WTC11 (cell line): ENCODE results near the gene ARID4B. TPM values are rescaled to one million over a fixed set of nuclear protein-coding genes. Genes with fewer than 3 reads are reported as not detected.
"Not testable (repeated sequence)": the region's sequence is repeated elsewhere in the genome, so short reads cannot be mapped to it uniquely, and the experiment has no call there.

ENCODE experiments used
- ATAC-seq: fragments of 200-7000 bp; cut with Tn5 transposase; 2 replicates; pipeline ENCODE4 v1.10.0; 2021; ENCODE audit warnings: mild to moderate bottlenecking, moderate library complexity
- CTCF ChIA-PET: fragments of 300-600 bp; sonication (Branson Sonifier 250); formaldehyde crosslinking; loops from one replicate; lab custom pipeline; 2021; ENCODE audit warnings: antibody characterized with exemption; lab: Charles Lee
- POLR2A ChIA-PET: fragments of 350-600 bp; sonication (Branson Sonifier 250); formaldehyde crosslinking; loops from one replicate; lab custom pipeline; 2021; ENCODE audit warnings: antibody characterized with exemption; lab: Charles Lee
- DNase-seq: peaks from one replicate; pipeline ENCODE4 v3.0.0; 2021; ENCODE audit warnings: low spot score
- H3K27ac Mint-ChIP-seq: 2 replicates; pipeline ENCODE4 v1.8.0; 2021; ENCODE audit warnings: mixed read lengths
- H3K27me3 Mint-ChIP-seq: 2 replicates; pipeline ENCODE4 v1.8.0; 2021; ENCODE audit warnings: low read depth, mild to moderate bottlenecking, moderate library complexity, mixed read lengths
- H3K36me3 Mint-ChIP-seq: 2 replicates; pipeline ENCODE4 v1.8.0; 2021; ENCODE audit warnings: mixed read lengths
- H3K4me1 Mint-ChIP-seq: 2 replicates; pipeline ENCODE4 v1.8.0; 2022; ENCODE audit warnings: mixed read lengths
- H3K4me3 Mint-ChIP-seq: 2 replicates; pipeline ENCODE4 v1.8.0; 2021; ENCODE audit warnings: mild to moderate bottlenecking, moderate library complexity, mixed read lengths
- H3K9me3 Mint-ChIP-seq: 2 replicates; pipeline ENCODE4 v1.8.0; 2021; ENCODE audit warnings: mixed read lengths
- AR ChIP-seq: fragments of 250-450 bp; sonication (Bioruptor Pico); IDR thresholded peaks from 2 replicates; pipeline ENCODE4 v1.9.0; 2021; ENCODE audit warnings: mild to moderate bottlenecking
- ATF1 ChIP-seq: sonication (generic); formaldehyde crosslinking; IDR thresholded peaks from 2 replicates; pipeline ENCODE4 v1.8.1; 2023; ENCODE audit warnings: mild to moderate bottlenecking, moderate library complexity, missing genetic modification reagents
- ATF6 ChIP-seq: sonication (generic); formaldehyde crosslinking; IDR thresholded peaks from 2 replicates; pipeline ENCODE4 v1.8.1; 2023; ENCODE audit warnings: mild to moderate bottlenecking, missing genetic modification reagents
- ERG ChIP-seq: fragments of 250-450 bp; sonication (Bioruptor Pico); IDR thresholded peaks from 2 replicates; pipeline ENCODE4 v1.8.0; 2021; ENCODE audit warnings: mild to moderate bottlenecking
- ETV6 ChIP-seq: sonication (generic); formaldehyde crosslinking; IDR thresholded peaks from 2 replicates; pipeline ENCODE4 v1.8.1; 2022; ENCODE audit warnings: mild to moderate bottlenecking, missing genetic modification reagents
- FOXP1 ChIP-seq: sonication (generic); formaldehyde crosslinking; IDR thresholded peaks from 2 replicates; pipeline ENCODE4 v1.8.0; 2022; ENCODE audit warnings: missing genetic modification reagents, mild to moderate bottlenecking, moderate library complexity, borderline replicate concordance
- JAZF1 ChIP-seq: fragments of 250-450 bp; sonication (Bioruptor Pico); IDR thresholded peaks from 2 replicates; pipeline ENCODE4 v1.9.0; 2021; ENCODE audit warnings: moderate library complexity, mild to moderate bottlenecking, inconsistent platforms
- NR2C2 ChIP-seq: sonication (generic); formaldehyde crosslinking; IDR thresholded peaks from 2 replicates; pipeline ENCODE4 v1.8.0; 2022; ENCODE audit warnings: mild to moderate bottlenecking, missing genetic modification reagents
- NR3C1 ChIP-seq: sonication (generic); formaldehyde crosslinking; conservative IDR thresholded peaks from 2 replicates; pipeline ENCODE4 v1.8.1; 2023; ENCODE audit warnings: low read depth, mild to moderate bottlenecking, missing genetic modification reagents
- OVOL2 ChIP-seq: fragments of 250-450 bp; sonication (Bioruptor Pico); IDR thresholded peaks from 2 replicates; pipeline ENCODE4 v1.9.0; 2021; ENCODE audit warnings: mild to moderate bottlenecking, borderline replicate concordance
- USF1 ChIP-seq: sonication (generic); formaldehyde crosslinking; IDR thresholded peaks from 2 replicates; pipeline ENCODE4 v1.8.0; 2022; ENCODE audit warnings: mild to moderate bottlenecking, missing genetic modification reagents
- ZNF138 ChIP-seq: sonication (generic); formaldehyde crosslinking; conservative IDR thresholded peaks from 2 replicates; pipeline ENCODE4 v1.8.1; 2022; ENCODE audit warnings: mild to moderate bottlenecking, moderate library complexity, missing genetic modification reagents
- ZNF425 ChIP-seq: fragments of 250-450 bp; sonication (Bioruptor Pico); conservative IDR thresholded peaks from 2 replicates; pipeline ENCODE4 v1.9.0; 2021; ENCODE audit warnings: mild to moderate bottlenecking
- total RNA-seq: library from RNA; stranded (reverse); gene quantifications from 3 replicates; pipeline ENCODE4 v1.2.3, GENCODE V29; 2021

ARID4B gene
- total RNA-seq, 1 experiment from 2014 or later = 35.7 TPM

- TF ChIP-seq USF1 (CRISPR knock-in tag) = no peak
- TF ChIP-seq NR2C2 (CRISPR knock-in tag) = no peak
- no peak for TF ChIP-seq AR
- TF ChIP-seq ZNF138 (CRISPR knock-in tag) = no peak
- no peak for TF ChIP-seq OVOL2 (CRISPR knock-in tag)
- TF ChIP-seq ATF6 (CRISPR knock-in tag) = no peak
- TF ChIP-seq NR3C1 (CRISPR knock-in tag) = no peak
- TF ChIP-seq JAZF1 (CRISPR knock-in tag) = no peak
Observed at GRCh38 chr1:235287208-235287882, 40.6 kb downstream of the ARID4B start (continued).

GRCh38 chr1:235286667-235287066 lies 41.3 kb downstream of the ARID4B start:
- ChIA-PET POLR2A (no interaction called here), CTCF (no interaction called here)
- TF ChIP-seq ERG (CRISPR knock-in tag) (no peak), ZNF425 (no peak), ETV6 (CRISPR knock-in tag) (no peak)
- no peak for DNase-seq
- no peaks in the 10 kb centered on the region for H3K36me3 Mint-ChIP-seq
- no peak for ATAC-seq
- no peaks in the 10 kb centered on the region for H3K9me3 Mint-ChIP-seq
- H3K27ac Mint-ChIP-seq = peak overlapping the region; percentile 30; the same call in 1 of the 2 replicates
- no peak overlapping the region for H3K4me3 Mint-ChIP-seq
- peaks cover 42% of the 10 kb centered on the region for H3K4me1 Mint-ChIP-seq
- H3K27me3 Mint-ChIP-seq = no peaks in the 10 kb centered on the region

- ChIA-PET POLR2A (interaction anchor here (1.2 kb wide), 1 partner anchor 44 kb away, joined by 3 read pairs; the partner anchor contains the start of genes ARID4B and GGPS1), CTCF (no interaction called here)
- no peak overlapping the region for H3K4me3 Mint-ChIP-seq
- ATAC-seq (no peak), DNase-seq (no peak)
- no peaks in the 10 kb centered on the region for H3K36me3 Mint-ChIP-seq
- peaks cover 61% of the 10 kb centered on the region for H3K4me1 Mint-ChIP-seq
- H3K9me3 Mint-ChIP-seq = no peaks in the 10 kb centered on the region
- TF ChIP-seq FOXP1 (CRISPR knock-in tag) (no peak), ATF1 (CRISPR knock-in tag) (no peak)
- no peak overlapping the region for H3K27ac Mint-ChIP-seq
- no peaks in the 10 kb centered on the region for H3K27me3 Mint-ChIP-seq
Observed at GRCh38 chr1:235284231-235284769, 43.7 kb downstream of the ARID4B start.

GRCh38 chr1:235283636-235284035 lies 44.3 kb downstream of the ARID4B start:
- DNase-seq, H3K36me3 Mint-ChIP-seq, H3K27ac Mint-ChIP-seq, ATAC-seq, H3K9me3 Mint-ChIP-seq, H3K27me3 Mint-ChIP-seq, CTCF ChIA-PET, H3K4me3 Mint-ChIP-seq, POLR2A ChIA-PET: not testable (repeated sequence)
- peaks cover 64% of the 10 kb centered on the region for H3K4me1 Mint-ChIP-seq
